Lower lobe of right lung (tissue), 2 donors: ENCODE measurements around the gene ZMYND11. TPM values are rescaled to one million over a fixed set of nuclear protein-coding genes. Genes with fewer than 3 reads are reported as not detected.
"Not testable (repeated sequence)": the region's sequence is repeated elsewhere in the genome, so short reads cannot be mapped to it uniquely, and the experiment has no call there.

Experiments used
- ATAC-seq, 2 donors: fragments of 200-7000 bp; cut with Tn5 transposase; one replicate each; pipeline ENCODE4 v1.9.1; 2020 to 2022; ENCODE audit warnings: mild to moderate bottlenecking in 2 of 2, moderate library complexity in 2 of 2
- DNase-seq: peaks from one replicate; pipeline ENCODE4 v3.0.0-alpha.2; 2020
- H3K27ac ChIP-seq: fragments of 200-600 bp; one replicate; pipeline ENCODE4 v1.8.0; 2022
- H3K27me3 ChIP-seq: fragments of 200-600 bp; one replicate; pipeline ENCODE4 v1.8.0; 2022; ENCODE audit warnings: low read depth
- H3K36me3 ChIP-seq: fragments of 200-600 bp; one replicate; pipeline ENCODE4 v1.8.0; 2022; ENCODE audit warnings: mild to moderate bottlenecking
- H3K4me1 ChIP-seq: fragments of 200-600 bp; one replicate; pipeline ENCODE4 v1.8.0; 2022
- H3K4me3 ChIP-seq: fragments of 200-600 bp; one replicate; pipeline ENCODE4 v1.8.0; 2022; ENCODE audit warnings: mild to moderate bottlenecking
- H3K9me3 ChIP-seq: fragments of 200-600 bp; one replicate; pipeline ENCODE4 v1.8.0; 2022
- intact Hi-C: fragments of 100-400 bp; cut with DNase I; formaldehyde crosslinking; loops from one replicate; pipeline ENCODE4 v1.11.0; 2022
- total RNA-seq: library from RNA; stranded (reverse); fragmentation: NEBNext Ultra II Directional; extraction: Animal tissue kit (Norgen Biotek cat#: 25700); gene quantifications from one replicate; pipeline ENCODE4 v1.2.1, GENCODE V29; 2021
- TF ChIP-seq, protein P1 (sequence below): fragments of 200-600 bp; IDR thresholded peaks from one replicate; pipeline ENCODE4 v1.8.0; 2022; ENCODE audit warnings: antibody characterized with exemption, mild to moderate bottlenecking
- donor health status: DM: no; HTN: yes; CAD: no; lungs with severe emphysema.

Gene ZMYND11
- total RNA-seq, 1 donor from 2014 or later: 68.9 TPM

DNA sequence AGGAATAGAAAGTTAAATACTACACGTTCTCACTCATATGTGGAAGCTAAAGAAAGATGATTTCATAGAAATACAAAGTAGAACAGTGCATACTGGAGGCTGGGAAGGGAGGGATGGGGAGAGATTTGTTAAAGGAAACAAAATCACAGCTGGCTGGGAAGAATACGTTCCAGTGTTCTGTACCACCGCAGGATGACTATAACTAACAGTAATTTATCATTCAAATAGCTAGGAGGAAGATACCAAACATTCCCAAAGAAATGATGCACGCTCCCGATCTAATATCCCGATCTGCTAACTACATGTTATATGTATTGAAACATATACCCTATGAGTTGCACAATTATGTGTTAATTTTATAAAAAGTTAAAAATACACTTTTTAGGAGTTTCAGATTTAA lies 162.3 kb downstream of the ZMYND11 start:
- ATAC-seq (no peak), DNase-seq (no peak)
- H3K36me3 ChIP-seq: peaks cover 20% of the 10 kb centered on the region
- H3K9me3 ChIP-seq: no peaks in the 10 kb centered on the region
- intact Hi-C loops: no loop called here
- no peaks in the 10 kb centered on the region for H3K27me3 ChIP-seq
- TF ChIP-seq, protein P1, sequence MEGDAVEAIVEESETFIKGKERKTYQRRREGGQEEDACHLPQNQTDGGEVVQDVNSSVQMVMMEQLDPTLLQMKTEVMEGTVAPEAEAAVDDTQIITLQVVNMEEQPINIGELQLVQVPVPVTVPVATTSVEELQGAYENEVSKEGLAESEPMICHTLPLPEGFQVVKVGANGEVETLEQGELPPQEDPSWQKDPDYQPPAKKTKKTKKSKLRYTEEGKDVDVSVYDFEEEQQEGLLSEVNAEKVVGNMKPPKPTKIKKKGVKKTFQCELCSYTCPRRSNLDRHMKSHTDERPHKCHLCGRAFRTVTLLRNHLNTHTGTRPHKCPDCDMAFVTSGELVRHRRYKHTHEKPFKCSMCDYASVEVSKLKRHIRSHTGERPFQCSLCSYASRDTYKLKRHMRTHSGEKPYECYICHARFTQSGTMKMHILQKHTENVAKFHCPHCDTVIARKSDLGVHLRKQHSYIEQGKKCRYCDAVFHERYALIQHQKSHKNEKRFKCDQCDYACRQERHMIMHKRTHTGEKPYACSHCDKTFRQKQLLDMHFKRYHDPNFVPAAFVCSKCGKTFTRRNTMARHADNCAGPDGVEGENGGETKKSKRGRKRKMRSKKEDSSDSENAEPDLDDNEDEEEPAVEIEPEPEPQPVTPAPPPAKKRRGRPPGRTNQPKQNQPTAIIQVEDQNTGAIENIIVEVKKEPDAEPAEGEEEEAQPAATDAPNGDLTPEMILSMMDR: no peak
- H3K4me1 ChIP-seq: peaks cover 10% of the 10 kb centered on the region
- H3K27ac ChIP-seq: no peak overlapping the region
- no peak overlapping the region for H3K4me3 ChIP-seq

DNA sequence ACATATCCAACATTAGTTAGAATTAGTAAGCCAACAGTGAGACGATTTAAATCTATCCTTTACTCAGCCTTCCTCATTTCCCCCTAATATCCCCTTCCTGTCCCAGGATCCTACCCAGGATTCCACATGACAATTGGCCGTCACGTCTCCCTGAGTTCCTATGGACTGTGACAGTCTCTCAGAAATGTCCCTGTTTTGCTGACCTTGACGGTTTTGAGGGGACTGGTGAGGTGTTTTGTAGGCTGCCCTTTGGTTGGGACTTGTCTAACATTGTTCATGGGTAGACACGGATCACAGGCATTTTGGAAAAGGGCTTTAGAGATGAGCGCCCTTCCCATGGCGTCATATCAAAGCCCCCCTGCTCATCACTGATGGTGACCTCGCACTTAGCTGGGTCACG lies 162.8 kb downstream of the ZMYND11 start:
- no peak overlapping the region for H3K27ac ChIP-seq

DNA sequence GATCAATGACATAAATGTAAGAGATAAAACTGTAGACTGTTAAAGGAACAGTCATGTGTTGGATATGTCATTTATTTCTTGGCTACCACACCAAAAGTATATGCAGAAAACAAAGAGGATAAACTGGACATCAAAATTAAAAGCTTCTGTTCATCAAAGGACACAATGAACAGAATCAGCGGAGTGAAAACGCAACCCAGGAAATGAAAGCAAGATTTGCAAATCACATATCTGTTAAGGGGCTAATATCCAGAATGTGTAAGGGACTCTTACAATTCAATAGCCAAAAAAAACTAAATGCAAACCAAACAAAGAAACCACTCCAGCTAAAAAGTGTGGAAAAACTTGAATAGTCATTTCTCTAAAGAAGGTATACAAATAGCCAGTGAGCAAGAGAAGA lies 164.3 kb downstream of the ZMYND11 start:
- H3K9me3 ChIP-seq: no peaks in the 10 kb centered on the region
- intact Hi-C loops: no loop called here
- H3K4me3 ChIP-seq: no peak overlapping the region
- peaks cover 18% of the 10 kb centered on the region for H3K36me3 ChIP-seq
- H3K4me1 ChIP-seq: peaks cover 10% of the 10 kb centered on the region
- TF ChIP-seq, protein P1: no peak
- no peaks in the 10 kb centered on the region for H3K27me3 ChIP-seq
- DNase-seq: no peak
- no peak for ATAC-seq
- H3K27ac ChIP-seq: no peak overlapping the region

More for the DNA sequence above, 162.8 kb downstream of the ZMYND11 start:
- TF ChIP-seq, protein P1: no peak
- H3K27me3 ChIP-seq: no peaks in the 10 kb centered on the region
- ATAC-seq: no peak
- DNase-seq: no peak
- no peak overlapping the region for H3K4me3 ChIP-seq
- peaks cover 10% of the 10 kb centered on the region for H3K4me1 ChIP-seq
- no peaks in the 10 kb centered on the region for H3K9me3 ChIP-seq
- intact Hi-C loops: no loop called here
- peaks cover 18% of the 10 kb centered on the region for H3K36me3 ChIP-seq

DNA sequence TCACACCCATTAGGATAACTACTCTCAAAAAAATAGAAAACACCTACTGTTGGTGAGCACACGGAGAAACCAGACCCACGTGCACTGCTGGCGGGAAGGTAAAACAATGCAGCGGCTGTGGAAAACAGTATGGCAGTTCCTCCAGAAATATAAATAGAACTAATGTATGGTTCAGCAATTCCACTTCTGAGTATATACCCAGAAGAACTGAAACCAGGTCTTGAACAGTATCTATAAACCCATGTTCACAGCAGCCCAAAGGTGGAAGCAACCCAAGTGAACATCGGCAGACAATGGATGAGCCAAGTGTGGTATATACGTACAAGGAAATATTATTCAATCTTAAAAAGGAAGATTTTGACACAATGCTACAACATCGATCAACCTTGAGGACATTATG lies 164.7 kb downstream of the ZMYND11 start:
- H3K36me3 ChIP-seq: peaks cover 18% of the 10 kb centered on the region
- ATAC-seq (no peak), DNase-seq (no peak)
- TF ChIP-seq, protein P1: no peak
- no peaks in the 10 kb centered on the region for H3K9me3 ChIP-seq
- H3K4me1 ChIP-seq: peaks cover 10% of the 10 kb centered on the region
- H3K4me3 ChIP-seq: no peak overlapping the region
- no peaks in the 10 kb centered on the region for H3K27me3 ChIP-seq
- no peak overlapping the region for H3K27ac ChIP-seq
- intact Hi-C loops: no loop called here

DNA sequence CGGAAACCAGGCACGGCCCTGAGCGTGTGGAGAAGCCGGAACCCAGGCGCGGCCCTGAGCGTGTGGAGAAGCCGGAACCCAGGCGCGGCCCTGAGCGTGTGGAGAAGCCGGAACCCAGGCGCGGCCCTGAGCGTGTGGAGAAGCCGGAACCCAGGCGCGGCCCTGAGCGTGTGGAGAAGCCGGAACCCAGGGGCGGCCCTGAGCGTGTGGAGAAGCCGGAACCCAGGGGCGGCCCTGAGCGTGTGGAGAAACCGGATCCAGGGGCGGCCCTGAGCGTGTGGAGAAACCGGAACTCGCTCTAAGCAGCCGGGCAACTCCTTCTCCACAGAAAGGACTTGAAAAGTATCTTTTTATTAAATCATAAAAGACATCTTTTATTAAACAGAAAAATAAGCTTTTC lies 165.3 kb downstream of the ZMYND11 start:
- peaks cover 18% of the 10 kb centered on the region for H3K36me3 ChIP-seq
- H3K4me3 ChIP-seq, H3K27me3 ChIP-seq, H3K9me3 ChIP-seq, DNase-seq, H3K4me1 ChIP-seq, H3K27ac ChIP-seq, intact Hi-C loops, ATAC-seq: not testable (repeated sequence)

DNA sequence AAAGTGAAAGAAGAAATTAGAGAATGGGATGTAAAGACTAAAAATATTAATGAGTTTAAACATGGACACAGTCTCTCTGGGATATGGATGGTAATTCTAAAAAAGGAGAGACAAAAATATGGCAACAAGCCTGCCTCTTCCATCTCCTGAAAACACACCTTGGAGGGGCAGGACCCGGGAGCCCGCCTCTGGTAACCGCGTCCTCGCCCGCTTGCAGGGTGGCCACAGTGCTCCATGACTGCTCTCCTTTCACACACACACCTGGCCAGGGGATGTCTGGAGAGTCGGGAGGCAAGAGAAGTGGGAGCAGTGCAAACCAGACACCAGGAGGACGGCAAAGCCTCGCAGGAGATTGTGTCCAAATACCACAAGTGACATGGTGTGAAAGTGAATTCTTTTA lies 166.3 kb downstream of the ZMYND11 start:
- peaks cover 18% of the 10 kb centered on the region for H3K36me3 ChIP-seq
- ATAC-seq: no peak
- no peak overlapping the region for H3K27ac ChIP-seq
- intact Hi-C loops: no loop called here
- peaks cover 10% of the 10 kb centered on the region for H3K4me1 ChIP-seq
- TF ChIP-seq, protein P1: no peak
- H3K27me3 ChIP-seq: no peaks in the 10 kb centered on the region
- no peaks in the 10 kb centered on the region for H3K9me3 ChIP-seq
- no peak for DNase-seq
- no peak overlapping the region for H3K4me3 ChIP-seq

Other genes with a start within 250 kb of the ZMYND11 start
- 0.38 TPM for gene TUBB8, start 86.2 kb upstream of the ZMYND11 start, total RNA-seq